Trophoblast cell (in vitro differentiated cells and primary cell): ENCODE results near the gene DIS3L2.
A peak's percentile ranks its signal among the peaks of the same experiment; 100 is the strongest.

Experiments used
- DNase-seq, 2 donors: peaks; one replicate each; pipeline ENCODE4 v3.0.0-alpha.2; 2016
- H2AFZ ChIP-seq: 2 replicates; pipeline ENCODE4 v1.6.1; 2013; ENCODE audit warnings: low read length, moderate library complexity, mild to moderate bottlenecking; ENCODE audit not compliant: insufficient read depth, poor library complexity
- H2AK5ac ChIP-seq: 2 replicates; pipeline ENCODE4 v1.6.1; 2013; ENCODE audit warnings: mild to moderate bottlenecking, low read length
- H2BK120ac ChIP-seq: 2 replicates; pipeline ENCODE4 v1.6.1; 2013; ENCODE audit warnings: low read length, mild to moderate bottlenecking, moderate library complexity; ENCODE audit not compliant: insufficient read depth, poor library complexity
- H2BK12ac ChIP-seq: 2 replicates; pipeline ENCODE4 v1.6.1; 2013; ENCODE audit warnings: mild to moderate bottlenecking, low read length, moderate library complexity
- H2BK5ac ChIP-seq: 2 replicates; pipeline ENCODE4 v1.6.1; 2013; ENCODE audit warnings: low read length, low read depth, moderate library complexity, mild to moderate bottlenecking; ENCODE audit not compliant: poor library complexity
- H3K14ac ChIP-seq: 2 replicates; pipeline ENCODE4 v1.6.1; 2013; ENCODE audit warnings: mild to moderate bottlenecking, low read length
- H3K18ac ChIP-seq: 2 replicates; pipeline ENCODE4 v1.6.1; 2013; ENCODE audit warnings: mild to moderate bottlenecking, low read length
- H3K23ac ChIP-seq: 2 replicates; pipeline ENCODE4 v1.6.1; 2013; ENCODE audit warnings: low read length
- H3K27ac ChIP-seq: 2 replicates; pipeline ENCODE4 v1.5.1; 2013; ENCODE audit warnings: low read depth, mild to moderate bottlenecking, inconsistent platforms, low read length, moderate library complexity
- H3K27me3 ChIP-seq: 2 replicates; pipeline ENCODE4 v1.6.1; 2013; ENCODE audit warnings: inconsistent platforms, mild to moderate bottlenecking, low read length, moderate library complexity; ENCODE audit not compliant: insufficient read depth
- H3K36me3 ChIP-seq, 2 experiments: 1 replicate in 1 of 2; 2 replicates in 1 of 2; pipeline ENCODE4 v1.6.1; 2013; ENCODE audit warnings: low read length in 2 of 2, mild to moderate bottlenecking in 2 of 2, moderate library complexity in 1 of 2; ENCODE audit not compliant: insufficient read depth in 2 of 2, control insufficient read depth in 1 of 2
- H3K4ac ChIP-seq: 2 replicates; pipeline ENCODE4 v1.6.1; 2013; ENCODE audit warnings: low read depth, mild to moderate bottlenecking, low read length, moderate library complexity
- H3K4me1 ChIP-seq, 2 experiments: 1 replicate in 1 of 2; 2 replicates in 1 of 2; pipeline ENCODE4 v1.6.1; 2013; ENCODE audit warnings: low read length in 2 of 2, mild to moderate bottlenecking in 2 of 2, moderate library complexity in 1 of 2; ENCODE audit not compliant: insufficient read depth in 2 of 2, control insufficient read depth in 1 of 2
- H3K4me2 ChIP-seq: 2 replicates; pipeline ENCODE4 v1.6.1; 2013; ENCODE audit warnings: inconsistent platforms, mild to moderate bottlenecking, low read length, moderate library complexity
- H3K4me3 ChIP-seq: 2 replicates; pipeline ENCODE4 v1.5.1; 2013; ENCODE audit warnings: mild to moderate bottlenecking, low read depth, low read length, inconsistent platforms
- H3K79me1 ChIP-seq: one replicate; pipeline ENCODE4 v1.6.1; 2013; ENCODE audit warnings: low read length
- H3K79me2 ChIP-seq: 2 replicates; pipeline ENCODE4 v1.6.1; 2013; ENCODE audit warnings: low read length, mild to moderate bottlenecking; ENCODE audit not compliant: control insufficient read depth, insufficient read depth, poor library complexity
- H3K9ac ChIP-seq: 2 replicates; pipeline ENCODE4 v1.6.1; 2013; ENCODE audit warnings: mild to moderate bottlenecking, low read length
- H3K9me3 ChIP-seq: 2 replicates; pipeline ENCODE4 v1.6.1; 2013; ENCODE audit warnings: low read depth, mild to moderate bottlenecking, control low read depth, inconsistent platforms, low read length; ENCODE audit not compliant: insufficient read depth
- H4K12ac ChIP-seq: 2 replicates; pipeline ENCODE4 v1.6.1; 2013; ENCODE audit warnings: low read depth, mild to moderate bottlenecking, low read length, moderate library complexity
- H4K8ac ChIP-seq: 2 replicates; pipeline ENCODE4 v1.6.1; 2013; ENCODE audit warnings: low read depth, mild to moderate bottlenecking, low read length, moderate library complexity
- H4K91ac ChIP-seq: one replicate; pipeline ENCODE4 v1.6.1; 2013; ENCODE audit warnings: low read depth, mild to moderate bottlenecking, low read length, moderate library complexity
- WGBS: extraction: QIAGEN DNeasy Blood & Tissue Kit; methylation state at CpG from one replicate; pipeline ENCODE4 v1.1.7; 2013; ENCODE audit warnings: missing lambda C conversion rate; ENCODE audit not compliant: insufficient read length, insufficient coverage; ENCODE audit errors: extremely low coverage; 5-methylcytosine and 5-hydroxymethylcytosine counted together

Gene DIS3L2

GRCh38 chr2:232014681-232015080, 53.2 kb downstream of the DIS3L2 start:
- no peak for DNase-seq
- no peak overlapping the region for H2BK12ac ChIP-seq
- H2AK5ac ChIP-seq: no peak overlapping the region
- no CpG with 5 or more reads among the region's 4 CpGs for whole genome bisulfite sequencing
- peak overlapping the region; percentile 37 for H3K18ac ChIP-seq
- no peak overlapping the region for H3K4ac ChIP-seq
- peaks cover 0 to 2% of the 10 kb centered on the region in 2 experiments for H3K36me3 ChIP-seq
- no peak overlapping the region for H2BK120ac ChIP-seq
- H4K8ac ChIP-seq: no peak overlapping the region
- H3K4me3 ChIP-seq: no peak overlapping the region
- no peak overlapping the region for H3K9ac ChIP-seq
- no peak overlapping the region for H3K23ac ChIP-seq
- H3K79me1 ChIP-seq: no peaks in the 10 kb centered on the region
- H3K27me3 ChIP-seq: no peaks in the 10 kb centered on the region
- peaks cover 1 to 2% of the 10 kb centered on the region in 2 experiments for H3K4me1 ChIP-seq
- no peak overlapping the region for H4K12ac ChIP-seq
- H2BK5ac ChIP-seq: no peak overlapping the region
- no peaks in the 10 kb centered on the region for H3K9me3 ChIP-seq
- H3K14ac ChIP-seq: no peak overlapping the region
- no peak overlapping the region for H2AFZ ChIP-seq
- H4K91ac ChIP-seq: no peak overlapping the region
- H3K27ac ChIP-seq: no peak overlapping the region
- no peaks in the 10 kb centered on the region for H3K79me2 ChIP-seq
- H3K4me2 ChIP-seq: no peak overlapping the region

- Histone ChIP-seq H3K27ac (no peak overlapping the region), H3K4me3 (no peak overlapping the region), H3K79me2 (no peaks in the 10 kb centered on the region), H3K23ac (no peak overlapping the region), H2AK5ac (no peak overlapping the region), H2BK120ac (no peak overlapping the region), H3K9me3 (no peaks in the 10 kb centered on the region), H4K91ac (no peak overlapping the region), H3K27me3 (no peaks in the 10 kb centered on the region), H3K4me1 (no peaks in the 10 kb centered on the region), H2BK12ac (no peak overlapping the region), H3K4ac (no peak overlapping the region), H3K9ac (no peak overlapping the region), H3K18ac (no peak overlapping the region), H3K79me1 (no peaks in the 10 kb centered on the region), H4K8ac (no peak overlapping the region), H2AFZ (no peak overlapping the region), H3K36me3 (peaks cover 0 to 2% of the 10 kb centered on the region in 2 experiments), H3K14ac (no peak overlapping the region), H4K12ac (no peak overlapping the region), H2BK5ac (no peak overlapping the region), H3K4me2 (no peak overlapping the region)
- no peak for DNase-seq
- WGBS: no CpG with 5 or more reads among the region's 4 CpGs
Observed at GRCh38 chr2:232018181-232018580, 56.7 kb downstream of the DIS3L2 start.

- Histone ChIP-seq H3K14ac (no peak overlapping the region), H2AFZ (no peak overlapping the region), H4K91ac (no peak overlapping the region), H4K12ac (no peak overlapping the region), H3K36me3 (peaks cover 0 to 2% of the 10 kb centered on the region in 2 experiments), H3K4me2 (no peak overlapping the region), H3K23ac (no peak overlapping the region), H2BK5ac (no peak overlapping the region), H3K18ac (no peak overlapping the region), H3K79me1 (no peaks in the 10 kb centered on the region), H3K27ac (no peak overlapping the region), H3K79me2 (no peaks in the 10 kb centered on the region), H2AK5ac (no peak overlapping the region), H4K8ac (no peak overlapping the region), H2BK120ac (no peak overlapping the region), H3K4me1 (no peaks in the 10 kb centered on the region), H3K9me3 (no peaks in the 10 kb centered on the region), H3K9ac (no peak overlapping the region), H3K27me3 (no peaks in the 10 kb centered on the region), H2BK12ac (no peak overlapping the region), H3K4ac (no peak overlapping the region), H3K4me3 (no peak overlapping the region)
- no CpG with 5 or more reads among the region's 3 CpGs for WGBS
- no peak for DNase-seq
Observed at GRCh38 chr2:232022718-232023117, 61.2 kb downstream of the DIS3L2 start.

GRCh38 chr2:232023426-232023825, 61.9 kb downstream of the DIS3L2 start:
- H4K91ac ChIP-seq: no peak overlapping the region

More at GRCh38 chr2:232023426-232023825, 61.9 kb downstream of the DIS3L2 start:
- no peak overlapping the region for H4K8ac ChIP-seq
- no peak overlapping the region for H3K4me3 ChIP-seq
- no peak overlapping the region for H3K4ac ChIP-seq
- no peak overlapping the region for H3K4me2 ChIP-seq
- no peak overlapping the region for H3K14ac ChIP-seq
- H2BK120ac ChIP-seq: no peak overlapping the region
- no peak overlapping the region for H3K27ac ChIP-seq
- H2BK12ac ChIP-seq: no peak overlapping the region
- H4K12ac ChIP-seq: no peak overlapping the region
- H3K79me1 ChIP-seq: no peaks in the 10 kb centered on the region
- no peak overlapping the region for H2AK5ac ChIP-seq
- H3K23ac ChIP-seq: no peak overlapping the region
- no peak overlapping the region for H2BK5ac ChIP-seq
- no peaks in the 10 kb centered on the region for H3K27me3 ChIP-seq
- H3K9me3 ChIP-seq: no peaks in the 10 kb centered on the region
- peaks cover 0 to 2% of the 10 kb centered on the region in 2 experiments for H3K36me3 ChIP-seq
- DNase-seq: no peak
- H3K4me1 ChIP-seq: no peaks in the 10 kb centered on the region
- H3K79me2 ChIP-seq: no peaks in the 10 kb centered on the region
- H3K18ac ChIP-seq: no peak overlapping the region
- H3K9ac ChIP-seq: no peak overlapping the region
- H2AFZ ChIP-seq: no peak overlapping the region
